ENCODE results near the gene CCDC28B.

The CCDC28B gene

DNA sequence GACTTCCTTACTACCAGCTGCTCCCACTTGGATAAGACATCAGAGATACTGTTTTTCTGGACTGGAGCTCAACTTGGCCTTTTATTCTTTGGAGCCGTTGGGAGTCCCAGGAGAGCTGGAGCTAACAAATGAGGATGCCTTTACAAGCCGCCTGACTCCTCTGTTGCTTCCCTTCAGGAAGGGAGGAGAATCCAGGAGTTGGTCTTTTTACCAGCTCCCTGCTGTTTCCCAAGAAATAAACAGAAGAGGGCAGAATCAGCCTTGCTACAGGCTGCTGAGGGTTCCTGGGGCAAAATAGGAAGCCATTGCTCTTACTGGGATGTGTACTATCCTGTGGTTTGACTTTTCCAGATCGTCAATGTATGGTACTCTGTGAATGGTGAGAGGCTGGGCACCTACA lies 23.3 kb downstream of the CCDC28B start:
- no peak for DNase-seq

DNA sequence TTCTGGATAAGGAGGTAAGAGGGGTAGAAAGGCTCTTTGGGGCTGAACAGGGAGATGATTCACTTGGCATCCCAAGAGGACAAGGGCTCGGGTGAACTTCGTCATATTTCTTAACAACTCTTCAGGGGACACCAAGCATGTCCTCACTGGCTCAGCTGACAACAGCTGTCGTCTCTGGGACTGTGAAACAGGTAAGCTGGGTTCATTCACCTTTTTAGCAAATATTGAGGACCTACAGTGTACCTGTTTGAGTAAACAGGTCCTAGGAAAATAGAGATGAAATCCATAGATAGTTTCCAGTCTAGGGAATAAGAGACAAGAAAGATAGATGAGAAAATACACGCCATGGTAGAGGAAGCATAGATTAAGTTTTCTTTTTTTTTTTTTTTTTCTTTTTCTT lies 23.9 kb downstream of the CCDC28B start:
- no peak for DNase-seq

GRCh38 chr1:32228771-32229170 lies 28.4 kb downstream of the CCDC28B start:
- DNase-seq = no peak

- DNase-seq = no peak
These were observed 31.5 kb downstream of the CCDC28B start for GRCh38 chr1:32231843-32232432.

DNA sequence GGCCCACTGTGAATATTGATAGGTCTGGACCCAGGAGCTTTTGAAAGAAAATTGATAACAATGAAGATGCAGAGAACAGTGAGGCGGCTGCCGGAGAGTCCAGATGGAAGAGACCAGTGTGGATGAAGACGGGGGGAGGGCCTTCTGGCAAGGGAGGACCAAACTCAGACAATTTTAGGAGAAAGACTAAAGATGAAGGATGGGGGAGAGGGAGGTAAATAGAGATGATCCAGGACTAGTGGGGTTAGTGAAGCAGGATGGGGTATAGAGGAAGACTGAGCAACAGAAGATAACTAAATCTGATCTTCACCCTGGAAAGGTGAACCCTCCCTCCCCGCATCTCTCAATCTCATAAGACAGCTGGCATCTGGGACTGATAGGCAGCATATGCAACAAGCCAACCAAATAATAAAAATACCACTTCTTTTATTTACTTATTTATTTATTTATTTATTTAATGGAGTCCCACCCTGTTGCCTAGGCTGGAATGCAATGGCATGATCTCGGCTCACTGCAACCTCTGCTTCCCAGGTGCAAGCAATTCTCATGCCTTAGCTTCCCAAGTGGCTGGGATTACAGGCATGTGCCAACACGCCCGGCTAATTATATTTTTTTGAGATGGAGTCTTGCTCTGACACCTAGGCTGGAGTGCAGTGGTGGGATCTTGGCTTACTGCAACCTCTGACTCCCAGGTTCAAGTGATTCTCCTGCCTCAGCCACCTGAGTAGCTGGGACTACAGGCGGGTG lies 32.3 kb downstream of the CCDC28B start:
- no peak for DNase-seq

DNA sequence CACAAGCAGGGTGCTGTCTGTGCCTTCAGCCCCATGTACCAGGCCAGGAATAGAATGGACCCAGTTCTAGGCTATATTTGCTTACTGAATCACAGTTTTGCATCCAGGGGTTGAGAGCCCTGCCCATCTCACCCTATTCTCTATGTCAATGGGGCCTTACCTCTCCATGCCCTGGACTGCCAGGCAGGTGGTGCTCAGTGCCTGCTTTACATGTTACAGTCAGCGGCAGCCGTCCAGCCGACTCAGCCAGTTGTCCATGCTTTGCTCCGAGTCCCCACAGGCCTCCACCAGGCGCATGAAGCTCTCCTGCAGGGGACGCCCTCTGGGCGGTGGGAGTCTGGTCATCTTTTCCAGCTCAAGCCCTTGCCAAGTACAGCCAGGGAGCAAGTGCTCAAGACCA lies 34.4 kb downstream of the CCDC28B start:
- no peak for DNase-seq

- DNase-seq = no peak
These were observed 38.9 kb downstream of the CCDC28B start for GRCh38 chr1:32239337-32239736.

DNA sequence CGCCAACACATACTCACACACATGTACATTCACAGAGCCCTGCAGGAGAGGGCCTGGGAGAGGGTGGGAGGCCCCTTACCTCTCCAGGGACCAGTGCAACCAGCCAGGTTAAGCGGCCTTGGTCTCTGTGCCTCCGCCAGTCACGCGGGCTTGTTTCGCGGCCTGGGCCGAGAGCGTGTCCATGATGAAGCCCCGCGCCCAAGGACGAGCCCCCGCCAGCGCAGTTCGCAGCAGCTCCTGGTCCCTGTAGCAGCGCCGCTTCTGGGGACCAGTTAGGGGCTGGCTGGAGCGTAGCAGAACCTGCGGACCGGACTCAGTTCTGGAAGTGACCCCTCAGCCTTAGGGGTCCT lies 39.4 kb downstream of the CCDC28B start:
- DNase-seq = no peak

DNA sequence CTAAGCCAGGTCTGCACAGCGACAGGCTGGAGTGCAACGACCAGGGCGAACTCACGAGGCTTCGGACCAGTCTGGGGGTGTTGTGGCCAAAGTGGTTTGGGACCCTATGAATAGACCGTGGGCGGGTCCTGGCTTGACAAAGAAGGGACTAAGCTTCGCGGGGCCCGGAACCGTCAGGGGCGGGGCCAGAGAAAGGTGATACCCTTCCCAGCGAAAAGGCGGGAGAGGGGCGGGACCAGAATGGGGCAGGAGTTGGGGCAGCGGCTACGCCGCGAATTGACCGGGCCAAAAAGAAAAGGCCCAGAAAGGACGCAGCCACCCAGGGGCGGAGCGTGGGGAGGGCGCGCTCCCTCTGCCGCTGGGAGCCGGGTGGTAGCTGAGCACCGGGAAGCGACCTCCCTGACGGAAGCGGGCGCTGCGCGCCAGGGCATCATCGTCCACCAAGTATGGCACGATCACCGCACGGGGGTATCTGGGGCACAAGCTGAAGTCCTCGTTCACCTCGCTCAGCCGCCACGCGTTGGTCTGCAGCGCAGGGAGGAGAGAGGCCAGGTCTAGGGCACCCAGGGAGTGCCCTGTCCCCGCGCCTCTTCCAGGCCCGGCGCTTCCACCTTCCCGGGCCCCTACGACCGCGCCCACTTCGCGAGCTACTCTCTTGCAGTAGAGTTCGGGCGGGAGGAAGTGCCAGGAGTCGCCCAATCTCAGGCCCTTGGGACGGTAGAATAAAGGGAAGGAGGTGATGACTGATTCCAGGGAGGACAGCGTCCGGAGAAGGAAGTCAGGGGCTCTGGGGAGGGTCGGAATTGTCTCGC lies 40.0 kb downstream of the CCDC28B start:
- no peak for DNase-seq

DNA sequence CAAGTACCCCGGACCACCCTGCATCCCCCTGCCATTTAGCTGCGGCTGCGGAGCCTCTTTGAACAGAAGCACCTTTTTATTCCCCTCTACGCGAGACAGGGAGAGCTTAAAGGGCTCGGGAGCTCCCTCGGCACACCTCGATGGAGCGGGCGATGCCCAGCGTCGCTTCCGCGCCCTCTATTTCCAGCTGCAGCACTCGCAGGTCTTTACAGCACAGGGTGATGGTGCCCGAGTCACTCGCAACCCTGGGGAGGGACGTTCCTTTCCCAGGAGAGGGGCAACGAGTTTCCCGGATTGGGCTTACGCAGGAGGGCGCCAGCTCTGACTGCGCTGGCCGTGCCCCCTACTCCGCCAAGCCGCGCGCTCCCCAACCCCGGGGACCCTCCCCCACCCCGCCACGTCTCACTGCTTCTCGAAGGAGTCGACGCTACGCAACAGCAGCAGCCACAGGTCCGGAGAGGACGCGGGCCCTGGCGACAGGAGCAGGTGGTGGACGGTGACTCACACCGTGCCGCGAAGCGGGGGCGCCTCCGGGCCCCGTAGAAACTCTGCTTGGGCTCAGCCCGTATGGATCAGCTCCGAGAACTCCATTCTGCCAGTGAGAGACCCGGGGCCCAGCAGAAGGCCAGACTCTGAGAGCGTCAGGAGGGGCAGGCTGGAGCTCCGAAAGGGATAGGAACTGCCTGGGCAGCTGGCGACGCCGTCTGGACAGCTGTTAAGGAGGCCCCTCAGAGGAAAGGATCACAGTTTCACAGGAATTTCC lies 40.8 kb downstream of the CCDC28B start:
- DNase-seq = no peak

DNA sequence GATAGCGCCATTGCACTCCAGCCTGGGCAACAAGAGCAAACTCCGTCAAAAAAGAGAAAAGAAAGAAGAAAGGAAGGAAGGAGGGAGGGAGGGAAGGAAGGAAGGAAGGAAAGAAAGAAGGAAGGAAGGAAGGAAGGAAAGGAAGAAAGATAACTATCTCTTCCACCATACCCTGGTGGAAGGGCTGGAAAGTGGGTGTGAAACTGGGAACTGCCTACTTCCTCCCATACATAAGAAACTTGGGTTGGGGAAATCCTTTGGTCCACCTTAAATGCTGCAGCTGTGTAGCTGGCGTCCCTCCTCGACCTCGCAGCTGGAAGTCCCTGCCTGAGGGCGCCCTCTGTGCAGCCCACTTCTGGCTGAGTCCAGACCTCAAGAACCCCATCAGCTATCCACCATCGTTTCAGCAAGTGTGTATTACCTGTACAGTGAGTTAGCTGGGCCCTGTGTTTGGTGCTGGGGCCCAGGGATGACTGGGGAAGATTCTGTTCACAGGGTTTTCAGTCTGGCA lies 42.0 kb downstream of the CCDC28B start:
- DNase-seq = no peak

DNA sequence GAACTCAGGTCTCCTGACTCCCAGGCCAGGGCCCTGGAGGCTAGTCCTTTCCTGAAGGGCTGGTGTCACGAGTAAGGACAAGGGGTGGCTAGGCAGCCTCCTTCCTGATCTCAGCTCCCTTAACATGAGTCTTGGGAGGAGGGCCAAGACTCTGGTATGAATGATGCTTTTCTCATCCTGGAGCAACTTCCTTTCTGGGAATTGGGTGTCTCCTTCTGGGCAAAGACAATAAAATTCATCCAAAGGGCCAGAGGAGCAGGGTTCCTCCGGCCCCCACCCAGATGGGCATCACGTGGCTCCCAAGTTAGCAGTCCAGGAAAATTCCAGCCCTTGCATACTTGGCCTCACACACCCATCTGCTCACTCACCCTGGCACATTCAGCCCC lies 46.5 kb downstream of the CCDC28B start, which contains the start of gene FAM167B:
FAM167B (plus strand) TSS at position 335 of the 386 bp plus-strand sequence. CDS start 200 bp downstream, outside the sequence.
- no peak for DNase-seq

GRCh38 chr1:32247452-32247851 lies 47.1 kb downstream of the CCDC28B start:
- DNase-seq = no peak

DNA sequence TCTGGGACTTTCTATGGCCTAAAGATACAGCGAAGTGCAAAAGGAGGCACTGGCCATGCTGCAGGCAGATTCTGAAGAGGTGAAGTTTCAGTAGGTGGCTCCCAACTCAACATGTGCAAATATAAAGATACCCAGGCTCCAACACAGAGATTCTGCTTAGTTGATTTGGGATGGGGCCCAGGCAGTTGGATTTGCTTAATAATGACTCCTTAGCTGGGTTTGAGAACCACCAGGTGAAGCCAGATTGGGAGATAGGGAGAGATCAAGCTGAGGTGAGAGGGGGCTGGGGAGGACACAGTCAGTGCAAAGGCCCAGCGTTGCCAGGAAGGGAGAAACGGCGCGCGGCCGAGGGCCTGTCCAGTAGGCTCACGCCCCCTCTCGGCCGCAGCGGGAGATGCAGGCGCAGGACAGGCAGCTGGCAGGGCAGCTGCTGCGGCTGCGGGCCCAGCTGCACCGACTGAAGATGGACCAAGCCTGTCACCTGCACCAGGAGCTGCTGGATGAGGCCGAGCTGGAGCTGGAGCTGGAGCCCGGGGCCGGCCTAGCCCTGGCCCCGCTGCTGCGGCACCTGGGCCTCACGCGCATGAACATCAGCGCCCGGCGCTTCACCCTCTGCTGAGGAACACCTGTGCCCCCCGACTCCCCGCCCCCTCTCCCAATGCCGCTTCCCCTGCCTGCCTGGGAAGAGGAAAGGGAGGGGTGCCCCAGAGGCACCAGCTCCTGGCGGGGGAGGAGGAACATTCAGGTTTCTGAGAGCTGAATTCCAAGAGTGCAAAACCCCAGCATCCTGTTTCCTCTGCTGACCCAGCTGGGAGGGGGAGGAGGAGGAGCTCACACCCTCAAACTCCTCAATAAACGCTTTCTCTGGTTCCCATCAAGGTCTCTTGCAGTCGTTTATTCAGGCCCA lies 47.8 kb downstream of the CCDC28B start:
- no peak for DNase-seq

GRCh38 chr1:32249831-32250525 lies 49.6 kb downstream of the CCDC28B start:
- DNase-seq = no peak

DNA sequence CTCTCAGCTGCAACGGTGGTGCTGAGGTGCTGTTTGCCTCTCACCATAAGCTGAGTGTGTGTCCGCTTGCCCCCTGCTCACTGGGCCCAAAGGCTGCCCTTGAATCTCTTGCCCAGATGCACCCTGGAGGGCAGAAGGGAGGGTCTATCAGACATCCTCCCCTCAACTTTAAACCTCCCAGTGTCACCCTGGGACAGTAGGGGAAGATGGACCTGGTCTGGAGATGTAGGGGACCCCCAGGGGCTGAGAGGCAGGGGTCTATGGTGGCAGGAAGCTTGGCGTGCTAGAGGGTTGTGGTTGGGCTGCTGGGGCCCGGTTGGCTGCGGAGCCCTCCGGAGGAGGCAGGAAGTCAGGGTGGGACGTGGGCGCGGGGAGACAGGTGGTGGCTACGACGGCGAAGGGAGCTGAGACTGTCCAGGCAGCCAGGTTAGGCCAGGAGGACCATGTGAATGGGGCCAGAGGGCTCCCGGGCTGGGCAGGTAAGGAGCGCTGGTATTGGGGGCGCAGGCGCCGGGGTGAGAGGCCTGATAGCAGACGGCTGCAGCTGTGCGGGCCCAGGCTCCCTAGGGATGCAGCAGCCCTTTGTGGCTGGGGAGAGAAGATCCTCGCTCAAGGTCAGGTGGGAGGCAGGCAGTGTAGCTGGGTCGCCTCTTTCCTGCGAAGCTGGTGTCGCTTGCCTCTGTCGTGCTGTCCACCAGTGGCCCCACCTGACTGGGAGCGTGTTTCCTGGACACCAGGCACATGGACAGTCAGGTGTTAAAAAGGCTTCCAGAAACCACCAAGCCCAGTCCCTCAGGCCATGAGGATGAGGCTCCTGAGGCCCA lies 50.7 kb downstream of the CCDC28B start, which contains the start of gene LCK:
LCK (plus strand) TSS at position 373 of the 824 bp plus-strand sequence. CDS start 23,065 bp downstream, outside the sequence.
- DNase-seq = no peak
